Neuronal stem cell (in vitro differentiated cells): ENCODE measurements around the gene ZNF324.
"Not testable (repeated sequence)": the region's sequence is repeated elsewhere in the genome, so short reads cannot be mapped to it uniquely, and the experiment has no call there.

Source experiments
- DNase-seq: peaks from one replicate; pipeline ENCODE4 v3.0.0-alpha.2; 2013; ENCODE audit warnings: low spot score
- H2AFZ ChIP-seq: one replicate; pipeline ENCODE4 v1.6.1; 2013; ENCODE audit warnings: mild to moderate bottlenecking, low read length, inconsistent platforms
- H2AK5ac ChIP-seq: 2 replicates; pipeline ENCODE4 v1.6.1; 2013; ENCODE audit warnings: low read depth, mild to moderate bottlenecking, inconsistent platforms, low read length, moderate library complexity, mixed read lengths
- H2BK120ac ChIP-seq: 2 replicates; pipeline ENCODE4 v1.6.1; 2013; ENCODE audit warnings: low read depth, mild to moderate bottlenecking, inconsistent platforms, low read length, moderate library complexity, mixed read lengths
- H2BK12ac ChIP-seq: one replicate; pipeline ENCODE4 v1.6.1; 2013; ENCODE audit warnings: low read length, inconsistent platforms
- H2BK15ac ChIP-seq: 2 replicates; pipeline ENCODE4 v1.6.1; 2013; ENCODE audit warnings: mild to moderate bottlenecking, low read length, inconsistent platforms, mixed read lengths
- H2BK5ac ChIP-seq: one replicate; pipeline ENCODE4 v1.6.1; 2013; ENCODE audit warnings: inconsistent platforms, mild to moderate bottlenecking, low read length, moderate library complexity
- H3K14ac ChIP-seq: one replicate; pipeline ENCODE4 v1.6.1; 2013; ENCODE audit warnings: low read length, inconsistent platforms
- H3K18ac ChIP-seq: 2 replicates; pipeline ENCODE4 v1.6.1; 2013; ENCODE audit warnings: low read length, inconsistent platforms
- H3K23ac ChIP-seq: 2 replicates; pipeline ENCODE4 v1.6.1; 2013; ENCODE audit warnings: low read depth, mild to moderate bottlenecking, mixed read lengths, low read length, inconsistent platforms; ENCODE audit not compliant: poor library complexity
- H3K27ac ChIP-seq: replicated peaks from 3 replicates; pipeline ENCODE4 v1.5.1; 2013; ENCODE audit warnings: low read length, inconsistent platforms
- H3K27me3 ChIP-seq, 3 experiments: 2 replicates each; pipeline ENCODE4 v1.6.1; 2013; ENCODE audit warnings: low read length in 3 of 3, mild to moderate bottlenecking in 2 of 3, inconsistent platforms in 1 of 3, low read depth in 1 of 3, mixed read lengths in 1 of 3, moderate library complexity in 1 of 3; ENCODE audit not compliant: control insufficient read depth in 3 of 3, insufficient read depth in 3 of 3
- H3K36me3 ChIP-seq, 2 donors: replicated peaks in 1 of 2; 2 replicates each; pipeline ENCODE4 v1.6.1; 2013; ENCODE audit warnings: low read length in 2 of 2; ENCODE audit not compliant: control insufficient read depth in 2 of 2, insufficient read depth in 2 of 2
- H3K4ac ChIP-seq: 2 replicates; pipeline ENCODE4 v1.6.1; 2013; ENCODE audit warnings: inconsistent platforms, mild to moderate bottlenecking, low read length, moderate library complexity
- H3K4me1 ChIP-seq, 2 donors: 1 replicate in 1 of 2; 2 replicates in 1 of 2; pipeline ENCODE4 v1.6.1; 2013; ENCODE audit warnings: low read length in 2 of 2, low read depth in 1 of 2; ENCODE audit not compliant: control insufficient read depth in 2 of 2, insufficient read depth in 1 of 2
- H3K4me2 ChIP-seq: one replicate; pipeline ENCODE4 v1.6.1; 2013; ENCODE audit warnings: mild to moderate bottlenecking, low read length, inconsistent platforms; ENCODE audit not compliant: insufficient read depth, poor library complexity, severe bottlenecking
- H3K4me3 ChIP-seq, 2 donors: 2 replicates each; pipeline ENCODE4 v1.5.1; 2013; ENCODE audit warnings: low read length in 2 of 2, mild to moderate bottlenecking in 2 of 2, inconsistent platforms in 1 of 2, moderate library complexity in 1 of 2
- H3K79me1 ChIP-seq: one replicate; pipeline ENCODE4 v1.6.1; 2013; ENCODE audit warnings: low read depth, mild to moderate bottlenecking, inconsistent platforms, low read length, moderate library complexity
- H3K9ac ChIP-seq: one replicate; pipeline ENCODE4 v1.6.1; 2013; ENCODE audit warnings: mild to moderate bottlenecking, low read depth, low read length, inconsistent platforms; ENCODE audit not compliant: poor library complexity
- H3K9me3 ChIP-seq, 2 donors: replicated peaks in 1 of 2; 2 replicates each; pipeline versions ENCODE3 to v1.6.1; 2013; ENCODE audit warnings: low read length in 2 of 2, mild to moderate bottlenecking in 2 of 2, inconsistent platforms in 1 of 2, low read depth in 1 of 2, mixed read lengths in 1 of 2, moderate library complexity in 1 of 2; ENCODE audit not compliant: control insufficient read depth in 2 of 2, insufficient read depth in 1 of 2
- H4K8ac ChIP-seq: one replicate; pipeline ENCODE4 v1.6.1; 2013; ENCODE audit warnings: low read depth, mild to moderate bottlenecking, inconsistent platforms, low read length, moderate library complexity
- H4K91ac ChIP-seq: one replicate; pipeline ENCODE4 v1.6.1; 2013; ENCODE audit warnings: low read length, low read depth, mild to moderate bottlenecking, inconsistent platforms; ENCODE audit not compliant: poor library complexity
- WGBS, 2 donors: extraction: QIAGEN DNeasy Blood & Tissue Kit; methylation state at CpG; one replicate each; pipeline ENCODE4 v1.1.7; 2013; ENCODE audit warnings: missing lambda C conversion rate in 2 of 2, mixed read lengths in 1 of 2; ENCODE audit not compliant: insufficient read length in 2 of 2, insufficient replicate concordance in 1 of 2; ENCODE audit errors: extremely low coverage in 2 of 2; 5-methylcytosine and 5-hydroxymethylcytosine counted together

ZNF324 gene

DNA sequence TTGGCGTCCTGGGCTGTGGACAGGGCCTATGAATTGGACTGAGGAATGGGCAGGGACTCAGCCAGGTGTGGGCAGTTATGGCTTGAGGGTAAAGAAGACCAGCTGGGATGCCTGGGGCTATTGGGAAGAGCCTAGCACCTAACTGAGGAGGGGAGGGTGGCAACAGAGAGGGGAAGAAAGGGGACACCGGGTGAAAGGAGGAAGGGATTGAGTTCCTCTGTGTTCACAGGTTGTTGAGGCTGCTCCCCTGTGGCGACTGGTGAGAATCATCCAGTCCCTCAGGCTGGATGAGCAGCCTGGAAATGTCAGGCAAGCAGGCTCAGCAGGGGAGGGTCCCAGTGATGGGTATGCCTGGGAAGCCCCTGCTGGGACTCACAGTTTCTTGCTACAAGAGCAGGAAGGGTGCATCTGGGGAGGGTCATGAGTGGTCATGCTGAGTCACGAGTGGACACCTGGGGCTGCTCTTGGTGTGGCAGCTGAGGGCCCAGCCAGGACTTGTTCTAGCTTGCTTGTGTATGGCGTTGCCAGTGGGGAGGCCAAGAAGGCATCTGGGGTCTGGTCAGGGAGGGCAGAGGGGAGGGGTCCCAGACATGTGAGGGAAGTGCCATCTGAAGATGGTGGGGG lies 1.4 kb downstream of the ZNF324 start:
- no peak overlapping the region for H2AFZ ChIP-seq
- no peak overlapping the region for H2BK12ac ChIP-seq
- H3K4me1 ChIP-seq: peaks cover 2 to 8% of the 10 kb centered on the region in 2 donors
- no peak overlapping the region for H3K14ac ChIP-seq
- no peak overlapping the region for H3K9ac ChIP-seq
- no CpG with 5 or more reads among the region's 5 CpGs for WGBS, 2 donors
- H3K27ac ChIP-seq: no peak overlapping the region
- no peak overlapping the region for H3K4me2 ChIP-seq
- H3K18ac ChIP-seq: no peak overlapping the region
- no peak overlapping the region for H2BK120ac ChIP-seq
- H3K9me3 ChIP-seq: no peaks in the 10 kb centered on the region
- H4K8ac ChIP-seq: no peak overlapping the region
- H3K4ac ChIP-seq: no peak overlapping the region
- no peak for DNase-seq
- H3K36me3 ChIP-seq: peaks cover 15 to 40% of the 10 kb centered on the region in 2 donors
- no peak overlapping the region for H2AK5ac ChIP-seq
- H3K79me1 ChIP-seq: no peaks in the 10 kb centered on the region
- no peak overlapping the region for H3K23ac ChIP-seq
- no peak overlapping the region for H4K91ac ChIP-seq
- H3K27me3 ChIP-seq: no peaks in the 10 kb centered on the region
- H2BK15ac ChIP-seq: no peak overlapping the region
- H3K4me3 ChIP-seq: peak overlapping the region; percentile 38 to 45
- H2BK5ac ChIP-seq: no peak overlapping the region

DNA sequence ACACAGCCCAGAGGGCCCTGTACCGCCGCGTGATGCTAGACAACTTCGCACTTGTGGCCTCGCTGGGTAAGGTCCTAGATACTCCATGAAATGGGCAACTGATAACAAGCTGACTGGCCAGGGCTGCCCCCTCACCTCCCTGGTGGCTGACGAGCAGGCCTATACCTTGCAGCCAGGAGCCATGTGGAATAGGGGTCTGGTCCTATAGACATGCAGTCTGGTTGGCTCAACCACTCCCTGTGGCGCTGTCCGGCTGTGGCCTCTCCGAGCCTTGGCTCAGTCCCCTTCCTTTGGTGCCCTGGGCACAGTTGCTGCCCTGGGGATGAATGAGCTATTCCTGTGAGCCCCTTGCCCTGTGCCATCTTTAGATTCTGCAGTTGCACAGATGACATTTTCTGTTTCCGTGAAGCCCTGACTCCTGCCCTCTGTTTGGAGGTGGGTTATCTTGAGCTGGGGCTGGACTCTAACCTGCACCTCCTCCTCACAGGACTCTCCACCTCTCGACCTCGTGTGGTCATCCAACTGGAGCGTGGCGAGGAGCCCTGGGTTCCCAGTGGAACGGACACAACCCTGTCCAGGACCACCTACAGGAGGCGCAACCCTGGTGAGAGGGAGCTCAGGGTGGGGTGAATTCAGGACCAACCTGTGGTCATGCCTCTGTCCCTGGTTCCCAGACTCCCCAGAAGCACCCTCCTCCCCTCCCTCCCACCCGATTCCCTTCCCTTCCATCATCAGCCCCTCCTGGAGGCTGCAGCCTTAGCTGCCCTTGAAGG lies 2.5 kb downstream of the ZNF324 start:
- Histone ChIP-seq H4K91ac (no peak overlapping the region), H3K79me1 (no peaks in the 10 kb centered on the region)

DNA sequence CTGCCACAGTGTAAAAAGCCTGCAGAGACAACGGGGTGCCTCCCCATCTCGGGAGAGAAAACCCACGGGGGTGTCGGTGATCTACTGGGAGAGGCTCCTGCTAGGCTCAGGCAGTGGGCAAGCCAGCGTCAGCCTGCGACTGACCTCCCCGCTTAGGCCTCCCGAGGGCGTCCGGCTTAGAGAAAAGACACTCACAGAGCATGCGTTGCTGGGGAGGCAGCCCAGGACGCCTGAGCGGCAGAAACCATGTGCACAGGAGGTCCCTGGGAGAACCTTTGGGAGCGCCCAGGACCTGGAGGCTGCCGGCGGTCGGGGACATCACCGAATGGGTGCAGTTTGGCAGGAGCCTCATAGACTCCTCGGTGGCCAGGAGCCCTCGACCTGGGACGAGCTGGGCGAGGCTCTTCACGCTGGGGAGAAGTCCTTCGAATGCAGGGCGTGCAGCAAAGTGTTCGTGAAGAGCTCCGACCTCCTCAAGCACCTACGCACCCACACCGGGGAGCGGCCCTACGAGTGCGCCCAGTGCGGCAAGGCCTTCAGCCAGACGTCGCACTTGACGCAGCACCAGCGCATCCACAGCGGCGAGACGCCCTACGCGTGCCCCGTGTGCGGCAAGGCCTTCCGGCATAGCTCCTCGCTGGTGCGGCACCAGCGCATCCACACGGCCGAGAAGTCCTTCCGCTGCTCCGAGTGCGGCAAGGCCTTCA lies 4.1 kb downstream of the ZNF324 start:
- H3K9me3 ChIP-seq, H3K14ac ChIP-seq, H3K9ac ChIP-seq, H2AK5ac ChIP-seq, H2BK120ac ChIP-seq, H4K8ac ChIP-seq, H3K23ac ChIP-seq, H3K27ac ChIP-seq, H2BK12ac ChIP-seq, H3K4me2 ChIP-seq, H3K4me3 ChIP-seq, H2AFZ ChIP-seq, H3K79me1 ChIP-seq, H2BK15ac ChIP-seq, H4K91ac ChIP-seq, H3K18ac ChIP-seq, H2BK5ac ChIP-seq, H3K27me3 ChIP-seq, DNase-seq, H3K4ac ChIP-seq: not testable (repeated sequence)
- Histone ChIP-seq H3K36me3 (peaks cover 15 to 48% of the 10 kb centered on the region in 2 donors), H3K4me1 (peaks cover 5 to 14% of the 10 kb centered on the region in 2 donors)
- WGBS, 2 donors: no CpG with 5 or more reads among the region's 53 CpGs

More for the DNA sequence above, 2.5 kb downstream of the ZNF324 start:
- Histone ChIP-seq H2AK5ac (no peak overlapping the region), H2BK5ac (no peak overlapping the region), H3K4me1 (peaks cover 2 to 8% of the 10 kb centered on the region in 2 donors), H3K18ac (no peak overlapping the region), H3K9ac (no peak overlapping the region), H2BK15ac (no peak overlapping the region), H3K27ac (no peak overlapping the region), H3K4ac (no peak overlapping the region), H4K8ac (no peak overlapping the region), H3K23ac (no peak overlapping the region), H3K4me3 (peak overlapping the region in 1 of 2 donors; percentile 8), H3K4me2 (no peak overlapping the region), H2BK120ac (no peak overlapping the region), H3K27me3 (no peaks in the 10 kb centered on the region), H3K14ac (no peak overlapping the region), H2BK12ac (no peak overlapping the region), H3K9me3 (no peaks in the 10 kb centered on the region), H3K36me3 (peaks cover 15 to 48% of the 10 kb centered on the region in 2 donors), H2AFZ (no peak overlapping the region)
- no peak for DNase-seq
- no CpG with 5 or more reads among the region's 17 CpGs for WGBS, 2 donors

DNA sequence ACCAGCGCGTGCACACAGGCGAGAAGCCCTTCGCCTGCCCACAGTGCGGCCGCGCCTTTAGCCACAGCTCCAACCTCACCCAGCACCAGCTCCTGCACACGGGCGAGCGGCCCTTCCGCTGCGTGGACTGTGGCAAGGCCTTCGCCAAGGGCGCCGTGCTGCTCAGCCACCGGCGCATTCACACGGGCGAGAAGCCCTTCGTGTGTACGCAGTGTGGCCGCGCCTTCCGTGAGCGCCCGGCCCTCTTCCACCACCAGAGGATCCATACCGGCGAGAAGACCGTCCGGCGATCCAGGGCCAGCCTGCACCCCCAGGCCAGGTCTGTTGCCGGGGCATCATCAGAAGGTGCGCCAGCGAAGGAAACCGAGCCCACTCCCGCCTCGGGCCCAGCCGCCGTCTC lies 4.9 kb downstream of the ZNF324 start:
- Histone ChIP-seq H4K91ac (no peak overlapping the region), H2BK15ac (no peak overlapping the region), H2BK120ac (no peak overlapping the region), H4K8ac (no peak overlapping the region), H2AFZ (no peak overlapping the region), H3K27ac (no peak overlapping the region), H3K9ac (no peak overlapping the region), H3K4me3 (no peak overlapping the region), H3K79me1 (no peaks in the 10 kb centered on the region), H2BK12ac (no peak overlapping the region), H3K27me3 (no peaks in the 10 kb centered on the region), H3K4ac (no peak overlapping the region), H3K4me2 (no peak overlapping the region), H3K23ac (no peak overlapping the region), H3K9me3 (no peaks in the 10 kb centered on the region), H2AK5ac (no peak overlapping the region), H3K4me1 (peaks cover 5 to 16% of the 10 kb centered on the region in 2 donors), H2BK5ac (no peak overlapping the region), H3K14ac (no peak overlapping the region), H3K36me3 (peaks cover 15 to 48% of the 10 kb centered on the region in 2 donors), H3K18ac (no peak overlapping the region)
- no CpG with 5 or more reads among the region's 39 CpGs for WGBS, 2 donors
- no peak for DNase-seq
